ENCODE data around the gene ZNF200. TPM values are rescaled to one million over a fixed set of nuclear protein-coding genes. Genes with fewer than 3 reads are reported as not detected.

Gene ZNF200
- total RNA-seq, 1 experiment from 2014 or later = 13.0 TPM

DNA sequence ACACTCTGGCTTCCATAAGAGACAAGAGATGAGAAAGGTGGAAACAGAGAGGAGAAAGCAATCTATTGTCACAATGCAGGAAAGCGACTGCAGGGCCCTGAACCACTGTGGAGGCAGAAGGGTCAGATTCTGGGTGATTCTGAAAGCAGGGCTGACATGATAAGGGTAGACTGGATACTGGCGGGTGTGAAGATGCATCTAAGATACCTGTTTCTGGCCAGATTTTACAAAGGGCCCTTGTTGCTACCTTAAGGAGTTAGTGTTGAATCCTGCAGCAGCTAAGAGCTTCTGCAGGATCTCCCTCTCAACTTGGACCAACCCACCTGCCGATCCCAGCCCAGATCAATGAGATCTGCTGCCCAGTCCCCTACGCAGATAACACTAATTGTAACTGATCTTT lies 27.6 kb upstream of the ZNF200 start:
- TF ChIP-seq, protein P1, sequence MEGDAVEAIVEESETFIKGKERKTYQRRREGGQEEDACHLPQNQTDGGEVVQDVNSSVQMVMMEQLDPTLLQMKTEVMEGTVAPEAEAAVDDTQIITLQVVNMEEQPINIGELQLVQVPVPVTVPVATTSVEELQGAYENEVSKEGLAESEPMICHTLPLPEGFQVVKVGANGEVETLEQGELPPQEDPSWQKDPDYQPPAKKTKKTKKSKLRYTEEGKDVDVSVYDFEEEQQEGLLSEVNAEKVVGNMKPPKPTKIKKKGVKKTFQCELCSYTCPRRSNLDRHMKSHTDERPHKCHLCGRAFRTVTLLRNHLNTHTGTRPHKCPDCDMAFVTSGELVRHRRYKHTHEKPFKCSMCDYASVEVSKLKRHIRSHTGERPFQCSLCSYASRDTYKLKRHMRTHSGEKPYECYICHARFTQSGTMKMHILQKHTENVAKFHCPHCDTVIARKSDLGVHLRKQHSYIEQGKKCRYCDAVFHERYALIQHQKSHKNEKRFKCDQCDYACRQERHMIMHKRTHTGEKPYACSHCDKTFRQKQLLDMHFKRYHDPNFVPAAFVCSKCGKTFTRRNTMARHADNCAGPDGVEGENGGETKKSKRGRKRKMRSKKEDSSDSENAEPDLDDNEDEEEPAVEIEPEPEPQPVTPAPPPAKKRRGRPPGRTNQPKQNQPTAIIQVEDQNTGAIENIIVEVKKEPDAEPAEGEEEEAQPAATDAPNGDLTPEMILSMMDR (conservative IDR thresholded peaks at IDR 0.05; ENCODE audit: low read depth, low read length) = no peak
- no peak for TF ChIP-seq EZH2 (IDR thresholded peaks at IDR 0.05; ENCODE audit: borderline replicate concordance, low read depth, low read length, poor library complexity, severe bottlenecking)
- intact Hi-C loops (cut with micrococcal nuclease; ENCODE audit: unreplicated experiment) = loop anchor here (10.0 kb wide), 1 partner anchor 242 kb away; the partner anchor contains the start of gene CLUAP1
- Histone ChIP-seq H3K9me3 (ENCODE audit: low read depth, low read length, poor library complexity, severe bottlenecking) (peaks cover 6% of the 10 kb centered on the region), H3K36me3 (ENCODE audit: insufficient read depth, low read length, poor library complexity, severe bottlenecking) (no peaks in the 10 kb centered on the region), H3K4me3 (ENCODE audit: low read depth, low read length, poor library complexity, severe bottlenecking) (no peak overlapping the region), H3K4me1 (ENCODE audit: insufficient read depth, low read length, poor library complexity, severe bottlenecking) (no peaks in the 10 kb centered on the region), H3K27ac (ENCODE audit: low read depth, low read length, poor library complexity, severe bottlenecking) (no peak overlapping the region), H3K27me3 (replicated peaks; ENCODE audit: insufficient read depth, low read depth, low read length, poor library complexity) (no peaks in the 10 kb centered on the region)
- ChIA-PET CTCF (interaction anchor here (0.6 kb wide), 1 partner anchor 195 kb away, joined by 3 read pairs; no protein-coding TSS in a partner anchor), POLR2A (ENCODE audit: low non-redundant PET) (no interaction called here)
- BruUV-seq (replicated peaks) = no TSS peak
- no peak for DNase-seq (ENCODE audit: low spot score)

DNA sequence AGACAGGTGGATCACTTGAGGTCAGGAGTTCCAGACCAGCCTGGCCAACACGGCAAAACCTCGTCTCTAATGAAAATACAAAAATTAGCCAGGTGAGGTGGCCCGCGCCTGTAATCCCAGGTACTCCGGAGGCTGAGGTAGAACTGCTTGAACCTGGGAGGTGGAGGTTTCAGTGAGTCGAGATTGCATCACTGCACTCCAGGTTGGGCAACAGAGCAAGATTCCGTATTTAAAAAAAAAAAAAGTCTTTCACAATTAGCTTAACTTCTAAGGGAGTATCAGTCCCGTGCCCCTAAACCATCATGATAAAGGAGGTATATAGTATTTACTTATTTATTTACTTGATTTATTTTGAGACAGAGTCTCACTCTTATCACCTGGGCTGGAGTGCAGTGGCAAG lies 24.9 kb upstream of the ZNF200 start:
- ChIA-PET POLR2A (ENCODE audit: low non-redundant PET) (no interaction called here), CTCF (no interaction called here)
- Histone ChIP-seq H3K4me3 (ENCODE audit: low read depth, low read length, poor library complexity, severe bottlenecking) (no peak overlapping the region), H3K9me3 (ENCODE audit: low read depth, low read length, poor library complexity, severe bottlenecking) (no peaks in the 10 kb centered on the region), H3K36me3 (ENCODE audit: insufficient read depth, low read length, poor library complexity, severe bottlenecking) (no peaks in the 10 kb centered on the region), H3K27ac (ENCODE audit: low read depth, low read length, poor library complexity, severe bottlenecking) (no peak overlapping the region), H3K4me1 (ENCODE audit: insufficient read depth, low read length, poor library complexity, severe bottlenecking) (no peaks in the 10 kb centered on the region), H3K27me3 (replicated peaks; ENCODE audit: insufficient read depth, low read depth, low read length, poor library complexity) (no peaks in the 10 kb centered on the region)
- intact Hi-C loops (cut with micrococcal nuclease; ENCODE audit: unreplicated experiment) = loop anchor here (10.0 kb wide), 1 partner anchor 245 kb away; the partner anchor contains the start of gene CLUAP1
- TF ChIP-seq, protein P1 (conservative IDR thresholded peaks at IDR 0.05; ENCODE audit: low read depth, low read length) = no peak
- no peak for TF ChIP-seq EZH2 (IDR thresholded peaks at IDR 0.05; ENCODE audit: borderline replicate concordance, low read depth, low read length, poor library complexity, severe bottlenecking)
- BruUV-seq (replicated peaks) = no TSS peak
- no peak for DNase-seq (ENCODE audit: low spot score)

DNA sequence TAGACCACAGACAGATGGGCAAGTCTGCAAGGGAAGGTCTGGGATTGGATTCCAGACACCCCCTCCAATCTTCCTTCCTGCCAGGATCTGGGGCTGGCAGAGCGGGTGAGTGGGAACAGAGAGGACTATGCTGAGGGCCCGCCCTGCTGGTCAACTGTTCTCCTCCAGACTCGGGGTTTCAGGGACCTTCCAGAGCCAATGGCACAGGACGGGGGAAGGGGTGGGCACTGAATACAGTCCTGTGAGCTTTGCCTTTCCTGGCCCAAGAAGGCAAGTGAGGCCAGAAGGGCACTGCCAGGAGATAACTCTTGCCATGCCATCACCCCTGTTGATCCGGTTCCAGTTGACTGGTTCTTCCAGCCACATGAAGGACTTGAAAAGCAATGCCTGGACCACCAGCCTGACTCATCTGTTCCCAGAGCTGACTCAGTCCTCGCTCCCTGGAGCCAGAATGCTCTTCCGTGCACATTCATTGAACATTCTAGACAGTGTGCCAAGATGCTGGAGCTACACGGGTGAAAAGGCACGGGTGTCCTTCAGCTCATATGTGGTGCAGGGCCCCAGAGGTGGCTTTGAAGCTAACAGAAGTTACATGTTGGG lies 22.0 kb upstream of the ZNF200 start:
- no peaks in the 10 kb centered on the region for H3K27me3 ChIP-seq (replicated peaks; ENCODE audit: insufficient read depth, low read depth, low read length, poor library complexity)
- ChIA-PET CTCF (no interaction called here), POLR2A (ENCODE audit: low non-redundant PET) (no interaction called here)
- H3K4me1 ChIP-seq (ENCODE audit: insufficient read depth, low read length, poor library complexity, severe bottlenecking) = no peaks in the 10 kb centered on the region
- DNase-seq (ENCODE audit: low spot score) = no peak
- no peak overlapping the region for H3K27ac ChIP-seq (ENCODE audit: low read depth, low read length, poor library complexity, severe bottlenecking)
- BruUV-seq (replicated peaks) = no TSS peak
- TF ChIP-seq, protein P1 (conservative IDR thresholded peaks at IDR 0.05; ENCODE audit: low read depth, low read length) = no peak
- no peak for TF ChIP-seq EZH2 (IDR thresholded peaks at IDR 0.05; ENCODE audit: borderline replicate concordance, low read depth, low read length, poor library complexity, severe bottlenecking)
- intact Hi-C loops (cut with micrococcal nuclease; ENCODE audit: unreplicated experiment) = no loop called here
- no peaks in the 10 kb centered on the region for H3K36me3 ChIP-seq (ENCODE audit: insufficient read depth, low read length, poor library complexity, severe bottlenecking)
- no peak overlapping the region for H3K4me3 ChIP-seq (ENCODE audit: low read depth, low read length, poor library complexity, severe bottlenecking)
- no peaks in the 10 kb centered on the region for H3K9me3 ChIP-seq (ENCODE audit: low read depth, low read length, poor library complexity, severe bottlenecking)

Measured in A673 (cell line).